Liver (tissue), 9 donors: ENCODE data around the gene LRRC27. TPM values are rescaled to one million over a fixed set of nuclear protein-coding genes. Genes with fewer than 3 reads are reported as not detected.

ENCODE experiments used
- DNase-seq: peaks from one replicate; pipeline ENCODE4 v3.0.0-alpha.2; 2017; ENCODE audit warnings: low spot score
- H3K27ac ChIP-seq, 2 donors: one replicate each; pipeline ENCODE4 v1.7.0; 2013; ENCODE audit warnings: inconsistent platforms in 2 of 2, low read length in 2 of 2, control low read depth in 1 of 2, low read depth in 1 of 2, mild to moderate bottlenecking in 1 of 2
- H3K27me3 ChIP-seq, 4 donors: one replicate each; pipeline versions ENCODE4 v1.6.1 to v1.7.0; 2013; ENCODE audit warnings: low read length in 3 of 4, inconsistent platforms in 1 of 4, mild to moderate bottlenecking in 1 of 4, moderate library complexity in 1 of 4; ENCODE audit not compliant: control insufficient read depth in 4 of 4, insufficient read depth in 4 of 4
- H3K36me3 ChIP-seq, 4 donors: one replicate each; pipeline versions ENCODE4 v1.6.1 to v1.7.0; 2013; ENCODE audit warnings: low read length in 3 of 4, mild to moderate bottlenecking in 3 of 4, low read depth in 1 of 4, moderate library complexity in 1 of 4; ENCODE audit not compliant: control insufficient read depth in 4 of 4, insufficient read depth in 3 of 4
- H3K4me1 ChIP-seq, 4 donors: one replicate each; pipeline versions ENCODE4 v1.6.1 to v1.7.0; 2013; ENCODE audit warnings: low read length in 3 of 4, mild to moderate bottlenecking in 3 of 4, moderate library complexity in 1 of 4; ENCODE audit not compliant: control insufficient read depth in 4 of 4, insufficient read depth in 4 of 4
- H3K4me3 ChIP-seq, 3 donors: one replicate each; pipeline versions ENCODE4 v1.6.1 to v1.7.0; 2013; ENCODE audit warnings: low read length in 3 of 3, control low read depth in 1 of 3, low read depth in 1 of 3, mild to moderate bottlenecking in 1 of 3
- H3K9ac ChIP-seq, 2 donors: one replicate each; pipeline ENCODE4 v1.7.0; 2013; ENCODE audit warnings: low read length in 2 of 2, mild to moderate bottlenecking in 2 of 2, moderate library complexity in 2 of 2, control low read depth in 1 of 2, low read depth in 1 of 2
- H3K9me3 ChIP-seq, 4 donors: one replicate each; pipeline versions ENCODE4 v1.6.1 to v1.7.0; 2013; ENCODE audit warnings: low read length in 3 of 4; ENCODE audit not compliant: control insufficient read depth in 4 of 4
- CTCF ChIP-seq: fragments of 150-350 bp; IDR thresholded peaks from 2 replicates; pipeline ENCODE4 v1.5.1; 2017; ENCODE audit warnings: improper control_type of control experiment, low read depth, low read length; ENCODE audit not compliant: missing input control
- EGR1 ChIP-seq, 2 donors: IDR thresholded peaks; 2 replicates each; pipeline ENCODE4 v1.6.1; 2016 to 2018; ENCODE audit warnings: antibody characterized with exemption in 2 of 2, low read depth in 2 of 2
- FOXA1 ChIP-seq: IDR thresholded peaks from 2 replicates; pipeline ENCODE4 v1.6.1; 2016; ENCODE audit warnings: antibody characterized with exemption
- FOXA2 ChIP-seq: IDR thresholded peaks from 2 replicates; pipeline ENCODE4 v1.6.1; 2016; ENCODE audit warnings: antibody characterized with exemption
- GABPA ChIP-seq, 2 donors: IDR thresholded peaks in 1 of 2; conservative IDR thresholded peaks in 1 of 2; 2 replicates each; pipeline ENCODE4 v1.6.1; 2016; ENCODE audit warnings: antibody characterized with exemption in 2 of 2, mild to moderate bottlenecking in 1 of 2, moderate library complexity in 1 of 2
- HNF4A ChIP-seq, 2 donors: conservative IDR thresholded peaks; 2 replicates each; pipeline ENCODE4 v1.6.1; 2016; ENCODE audit warnings: antibody characterized with exemption in 2 of 2, mild to moderate bottlenecking in 2 of 2
- JUND ChIP-seq, 2 donors: IDR thresholded peaks; 2 replicates each; pipeline ENCODE4 v1.6.1; 2016; ENCODE audit warnings: antibody characterized with exemption in 2 of 2
- NR2F2 ChIP-seq: IDR thresholded peaks from 2 replicates; pipeline ENCODE4 v1.6.1; 2016; ENCODE audit warnings: antibody characterized with exemption
- RAD21 ChIP-seq, 2 donors: IDR thresholded peaks; 2 replicates each; pipeline ENCODE4 v1.6.1; 2016; ENCODE audit warnings: antibody characterized with exemption in 2 of 2, mild to moderate bottlenecking in 2 of 2
- REST ChIP-seq: IDR thresholded peaks from 2 replicates; pipeline ENCODE4 v1.6.1; 2016; ENCODE audit warnings: antibody characterized with exemption, mild to moderate bottlenecking
- SP1 ChIP-seq: IDR thresholded peaks from 2 replicates; pipeline ENCODE4 v1.6.1; 2018; ENCODE audit warnings: antibody characterized with exemption, mild to moderate bottlenecking
- TAF1 ChIP-seq: conservative IDR thresholded peaks from 2 replicates; pipeline ENCODE4 v1.6.1; 2016; ENCODE audit warnings: antibody characterized with exemption, mild to moderate bottlenecking
- YY1 ChIP-seq: IDR thresholded peaks from 2 replicates; pipeline ENCODE4 v1.6.1; 2016; ENCODE audit warnings: antibody characterized with exemption, mild to moderate bottlenecking
- ZBTB33 ChIP-seq: IDR thresholded peaks from 2 replicates; pipeline ENCODE4 v1.6.1; 2016; ENCODE audit warnings: antibody characterized with exemption
- WGBS: extraction: QIAGEN DNeasy Blood & Tissue Kit; methylation state at CpG from one replicate; pipeline ENCODE4 v1.1.7; 2013; 5-methylcytosine and 5-hydroxymethylcytosine counted together
- polyA plus RNA-seq, 2 donors: library from polyadenylated mRNA; stranded (reverse) in 1 of 2; unstranded in 1 of 2; fragments of 200-250 nt in 1 of 2; fragments of >200 nt in 1 of 2; fragmentation: Nextera tagmentation in 1 of 2; extraction: Ambion mirVana in 1 of 2; gene quantifications; one replicate each; pipeline versions ENCODE4 v1.2.1 to v1.2.3, GENCODE V29; 2013 to 2015
- total RNA-seq, 2 donors: library from RNA; depleted of rRNA; stranded (reverse); fragments of >200 nt; gene quantifications; one replicate each; pipeline ENCODE4 v1.2.3, GENCODE V29; 2014
- donor health status: healthy.
- donor health status: healthy.
- donor health status: healthy.
- donor health status: healthy.
- donor health status: healthy.

Gene LRRC27
- total and polyA plus RNA-seq, 4 donors: 1.8 to 2.8 (median 2.6) TPM

- no peak for TF ChIP-seq REST
- TF ChIP-seq FOXA1: no peak
- no peak for TF ChIP-seq JUND (IDR thresholded peaks at IDR 0.05)
- no peak for TF ChIP-seq EGR1 (IDR thresholded peaks at IDR 0.05; ENCODE audit: low read depth in 2 of 2)
- no peak for TF ChIP-seq GABPA (IDR thresholded peaks at IDR 0.05 in 1 of 2, conservative IDR thresholded peaks at IDR 0.05 in 1 of 2)
- TF ChIP-seq FOXA2: no peak
These were observed 34.5 kb downstream of the LRRC27 start (continued) for GRCh38 chr10:132366499-132366898.

- DNase-seq: no peak
- H3K27ac ChIP-seq: no peak overlapping the region
- H3K27me3 ChIP-seq: no peaks in the 10 kb centered on the region
- H3K4me3 ChIP-seq: no peak overlapping the region
- H3K9ac ChIP-seq: no peak overlapping the region
- H3K36me3 ChIP-seq: peaks cover 0 to 11% (median 6%) of the 10 kb centered on the region in 4 donors
- 86% methylated on average over 4 of the region's 4 CpGs for WGBS
- TF ChIP-seq ZBTB33 (no peak), FOXA1 (no peak)
- H3K4me1 ChIP-seq: no peaks in the 10 kb centered on the region
- no peaks in the 10 kb centered on the region for H3K9me3 ChIP-seq
These were observed 36.4 kb downstream of the LRRC27 start for GRCh38 chr10:132368391-132368790.

GRCh38 chr10:132368881-132369635 is 37.1 kb downstream of the LRRC27 start:
- TF ChIP-seq REST (no peak), HNF4A (conservative IDR thresholded peaks at IDR 0.05) (no peak), YY1 (no peak), NR2F2 (no peak), RAD21 (IDR thresholded peaks at IDR 0.05) (no peak), FOXA2 (no peak), EGR1 (IDR thresholded peaks at IDR 0.05; ENCODE audit: low read depth in 2 of 2) (no peak), JUND (IDR thresholded peaks at IDR 0.05) (no peak), ZBTB33 (no peak), CTCF (no peak), SP1 (no peak), TAF1 (no peak), FOXA1 (no peak)
- H3K4me3 ChIP-seq: no peak overlapping the region
- H3K27ac ChIP-seq: no peak overlapping the region
- DNase-seq: no peak
- H3K27me3 ChIP-seq: no peaks in the 10 kb centered on the region
- H3K36me3 ChIP-seq: peaks cover 0 to 11% (median 6%) of the 10 kb centered on the region in 4 donors
- WGBS: 84% methylated on average over 9 of the region's 9 CpGs
- no peaks in the 10 kb centered on the region for H3K9me3 ChIP-seq
- H3K9ac ChIP-seq: no peak overlapping the region
- H3K4me1 ChIP-seq: no peaks in the 10 kb centered on the region
